Epithelial cell of esophagus (primary cell): ENCODE data around the gene UGT1A8.
"Not testable (repeated sequence)": the region's sequence is repeated elsewhere in the genome, so short reads cannot be mapped to it uniquely, and the experiment has no call there.

Experiments
- DNase-seq: peaks from one replicate; pipeline ENCODE4 v3.0.0; 2010; ENCODE audit warnings: low read depth
- H3K4me3 ChIP-seq: 2 replicates; pipeline ENCODE4 v1.5.1; 2011; ENCODE audit warnings: mild to moderate bottlenecking, low read length, control low read depth
- TF ChIP-seq, protein P1 (sequence below): IDR thresholded peaks from 2 replicates; pipeline ENCODE4 v1.5.1; 2011; ENCODE audit warnings: low read depth, mild to moderate bottlenecking, low read length, control low read depth, inconsistent platforms; ENCODE audit not compliant: insufficient read depth; ENCODE audit errors: missing control alignments

UGT1A8 gene

DNA sequence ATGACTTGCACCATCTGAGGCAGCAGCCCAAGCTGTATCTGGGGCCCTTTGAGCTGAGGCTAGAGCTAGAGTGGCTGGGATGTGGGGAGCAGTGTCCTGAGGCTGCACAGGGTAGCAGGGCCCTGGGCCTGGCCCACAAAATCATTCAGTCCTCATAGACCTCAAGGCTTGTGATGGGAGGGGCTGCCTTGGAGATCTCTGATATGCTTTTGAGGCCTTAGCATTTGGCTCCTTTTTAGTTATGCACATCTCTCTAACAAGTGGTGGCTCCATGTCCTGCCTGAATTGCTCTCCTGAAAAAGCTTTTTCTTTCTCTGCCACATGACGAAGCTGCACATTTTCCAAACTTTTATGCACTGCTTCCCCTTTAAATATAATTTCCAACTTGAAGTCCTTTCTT lies 11.8 kb upstream of the UGT1A8 start:
- TF ChIP-seq, protein P1, sequence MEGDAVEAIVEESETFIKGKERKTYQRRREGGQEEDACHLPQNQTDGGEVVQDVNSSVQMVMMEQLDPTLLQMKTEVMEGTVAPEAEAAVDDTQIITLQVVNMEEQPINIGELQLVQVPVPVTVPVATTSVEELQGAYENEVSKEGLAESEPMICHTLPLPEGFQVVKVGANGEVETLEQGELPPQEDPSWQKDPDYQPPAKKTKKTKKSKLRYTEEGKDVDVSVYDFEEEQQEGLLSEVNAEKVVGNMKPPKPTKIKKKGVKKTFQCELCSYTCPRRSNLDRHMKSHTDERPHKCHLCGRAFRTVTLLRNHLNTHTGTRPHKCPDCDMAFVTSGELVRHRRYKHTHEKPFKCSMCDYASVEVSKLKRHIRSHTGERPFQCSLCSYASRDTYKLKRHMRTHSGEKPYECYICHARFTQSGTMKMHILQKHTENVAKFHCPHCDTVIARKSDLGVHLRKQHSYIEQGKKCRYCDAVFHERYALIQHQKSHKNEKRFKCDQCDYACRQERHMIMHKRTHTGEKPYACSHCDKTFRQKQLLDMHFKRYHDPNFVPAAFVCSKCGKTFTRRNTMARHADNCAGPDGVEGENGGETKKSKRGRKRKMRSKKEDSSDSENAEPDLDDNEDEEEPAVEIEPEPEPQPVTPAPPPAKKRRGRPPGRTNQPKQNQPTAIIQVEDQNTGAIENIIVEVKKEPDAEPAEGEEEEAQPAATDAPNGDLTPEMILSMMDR, result no peak
- no peak overlapping the region for H3K4me3 ChIP-seq
- DNase-seq, result no peak

GRCh38 chr2:233611284-233611683 lies 6.1 kb upstream of the UGT1A8 start:
- no peak for DNase-seq
- TF ChIP-seq, protein P1, result no peak
- H3K4me3 ChIP-seq, result no peak overlapping the region

GRCh38 chr2:233620204-233620603 lies 2.8 kb downstream of the UGT1A8 start:
- TF ChIP-seq, protein P1, result no peak
- no peak overlapping the region for H3K4me3 ChIP-seq
- DNase-seq, result no peak

DNA sequence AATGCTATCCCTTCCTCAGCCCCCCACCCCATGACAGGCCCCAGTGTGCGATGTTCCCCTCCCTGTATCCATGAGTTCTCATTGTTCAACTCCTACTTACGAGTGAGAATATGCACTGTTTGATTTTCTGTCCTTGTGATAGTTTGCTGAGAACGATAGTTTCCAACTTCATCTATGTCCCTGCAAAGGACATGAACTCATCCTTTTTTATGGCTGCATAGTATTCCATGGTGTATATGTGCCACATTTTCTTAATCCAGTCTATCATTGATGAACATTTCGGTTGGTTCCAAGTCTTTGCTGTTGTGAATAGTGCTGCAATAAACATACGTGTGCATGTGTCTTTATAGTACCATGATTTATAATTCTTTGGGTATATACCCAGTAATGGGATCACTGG lies 4.4 kb downstream of the UGT1A8 start:
- H3K4me3 ChIP-seq, DNase-seq: not testable (repeated sequence)

GRCh38 chr2:233627331-233628025 lies 10.0 kb downstream of the UGT1A8 start:
- TF ChIP-seq, protein P1, result no peak
- no peak for DNase-seq
- H3K4me3 ChIP-seq, result no peak overlapping the region

- DNase-seq, H3K4me3 ChIP-seq: not testable (repeated sequence)
These were observed 18.9 kb downstream of the UGT1A8 start, which contains the start of gene UGT1A10 for GRCh38 chr2:233636306-233636705. Gene UGT1A10, plus strand, starts transcription at chr2:233636448. Its CDS starts 75 bp downstream, at chr2:233636523.

- no peak for DNase-seq
- TF ChIP-seq, protein P1, result no peak
These were observed 21.4 kb downstream of the UGT1A8 start for GRCh38 chr2:233638836-233639235.

GRCh38 chr2:233639860-233640259 lies 22.4 kb downstream of the UGT1A8 start:
- TF ChIP-seq, protein P1, result no peak
- no peak overlapping the region for H3K4me3 ChIP-seq
- DNase-seq, result no peak

More at GRCh38 chr2:233638836-233639235, 21.4 kb downstream of the UGT1A8 start:
- H3K4me3 ChIP-seq, result no peak overlapping the region
